LNCaP clone FGC (cell line): ENCODE data around the gene PCDHGA10.
"Not testable (repeated sequence)": the region's sequence is repeated elsewhere in the genome, so short reads cannot be mapped to it uniquely, and the experiment has no call there.

ENCODE experiments used
- DNase-seq: peaks from one replicate; pipeline ENCODE4 v3.0.0-alpha.2; 2011; ENCODE audit warnings: low read depth
- H3K4me3 ChIP-seq: 2 replicates; pipeline ENCODE4 v1.5.1; 2011; ENCODE audit warnings: mild to moderate bottlenecking, low read depth, low read length, control low read depth
- TF ChIP-seq, protein P1 (sequence below): IDR thresholded peaks from 2 replicates; pipeline ENCODE4 v1.5.1; 2012; ENCODE audit warnings: mild to moderate bottlenecking; ENCODE audit not compliant: control insufficient read depth, insufficient read depth; ENCODE audit errors: extremely low read depth

Gene PCDHGA10

DNA sequence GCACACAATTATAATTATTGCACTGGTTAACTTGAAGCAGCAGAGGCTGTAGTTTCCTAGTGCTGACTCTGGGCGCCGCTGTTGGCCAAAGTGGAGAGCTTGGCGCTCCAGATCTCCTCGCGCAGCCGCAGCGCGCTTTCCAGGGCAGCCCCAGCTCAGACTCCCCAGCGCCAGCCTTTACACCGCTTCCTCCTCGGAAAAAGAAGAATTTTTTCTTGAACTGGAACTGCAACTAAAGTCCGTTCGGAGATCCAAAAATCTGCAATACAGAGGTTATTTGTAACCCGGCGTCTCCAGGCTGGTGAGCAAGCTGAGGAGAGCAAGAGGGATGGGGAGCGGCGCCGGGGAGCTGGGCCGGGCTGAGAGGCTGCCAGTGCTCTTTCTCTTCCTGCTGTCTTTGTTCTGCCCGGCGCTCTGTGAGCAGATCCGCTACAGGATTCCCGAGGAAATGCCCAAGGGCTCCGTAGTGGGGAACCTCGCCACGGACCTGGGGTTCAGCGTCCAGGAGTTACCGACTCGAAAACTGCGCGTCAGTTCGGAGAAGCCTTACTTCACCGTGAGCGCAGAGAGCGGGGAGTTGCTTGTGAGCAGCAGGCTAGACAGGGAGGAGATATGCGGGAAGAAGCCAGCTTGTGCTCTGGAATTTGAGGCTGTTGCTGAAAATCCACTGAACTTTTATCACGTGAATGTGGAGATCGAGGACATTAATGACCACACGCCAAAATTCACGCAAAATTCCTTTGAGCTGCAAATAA is 25.1 kb upstream of the PCDHGA10 start, which contains the start of gene PCDHGB4:
TSS of gene PCDHGB4 (plus strand) at position 142 of the 755 bp plus-strand sequence. CDS start at position 329, 187 bp downstream.
- not testable (repeated sequence) for DNase-seq, H3K4me3 ChIP-seq
- TF ChIP-seq, protein P1, sequence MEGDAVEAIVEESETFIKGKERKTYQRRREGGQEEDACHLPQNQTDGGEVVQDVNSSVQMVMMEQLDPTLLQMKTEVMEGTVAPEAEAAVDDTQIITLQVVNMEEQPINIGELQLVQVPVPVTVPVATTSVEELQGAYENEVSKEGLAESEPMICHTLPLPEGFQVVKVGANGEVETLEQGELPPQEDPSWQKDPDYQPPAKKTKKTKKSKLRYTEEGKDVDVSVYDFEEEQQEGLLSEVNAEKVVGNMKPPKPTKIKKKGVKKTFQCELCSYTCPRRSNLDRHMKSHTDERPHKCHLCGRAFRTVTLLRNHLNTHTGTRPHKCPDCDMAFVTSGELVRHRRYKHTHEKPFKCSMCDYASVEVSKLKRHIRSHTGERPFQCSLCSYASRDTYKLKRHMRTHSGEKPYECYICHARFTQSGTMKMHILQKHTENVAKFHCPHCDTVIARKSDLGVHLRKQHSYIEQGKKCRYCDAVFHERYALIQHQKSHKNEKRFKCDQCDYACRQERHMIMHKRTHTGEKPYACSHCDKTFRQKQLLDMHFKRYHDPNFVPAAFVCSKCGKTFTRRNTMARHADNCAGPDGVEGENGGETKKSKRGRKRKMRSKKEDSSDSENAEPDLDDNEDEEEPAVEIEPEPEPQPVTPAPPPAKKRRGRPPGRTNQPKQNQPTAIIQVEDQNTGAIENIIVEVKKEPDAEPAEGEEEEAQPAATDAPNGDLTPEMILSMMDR: peak; percentile 25; the same call in 1 of the 2 replicates

DNA sequence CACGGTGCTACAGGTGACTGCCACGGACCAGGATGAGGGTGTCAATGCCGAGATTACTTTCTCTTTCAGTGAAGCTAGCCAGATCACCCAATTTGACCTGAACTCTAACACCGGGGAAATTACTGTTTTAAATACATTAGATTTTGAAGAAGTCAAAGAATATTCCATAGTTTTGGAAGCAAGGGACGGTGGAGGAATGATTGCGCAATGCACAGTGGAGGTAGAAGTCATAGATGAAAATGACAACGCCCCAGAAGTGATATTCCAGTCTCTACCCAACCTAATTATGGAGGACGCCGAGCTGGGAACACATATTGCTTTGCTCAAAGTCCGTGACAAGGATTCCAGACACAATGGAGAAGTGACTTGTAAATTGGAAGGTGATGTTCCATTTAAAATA is 24.1 kb upstream of the PCDHGA10 start:
- no peak for DNase-seq
- TF ChIP-seq, protein P1: no peak
- H3K4me3 ChIP-seq: no peak overlapping the region

DNA sequence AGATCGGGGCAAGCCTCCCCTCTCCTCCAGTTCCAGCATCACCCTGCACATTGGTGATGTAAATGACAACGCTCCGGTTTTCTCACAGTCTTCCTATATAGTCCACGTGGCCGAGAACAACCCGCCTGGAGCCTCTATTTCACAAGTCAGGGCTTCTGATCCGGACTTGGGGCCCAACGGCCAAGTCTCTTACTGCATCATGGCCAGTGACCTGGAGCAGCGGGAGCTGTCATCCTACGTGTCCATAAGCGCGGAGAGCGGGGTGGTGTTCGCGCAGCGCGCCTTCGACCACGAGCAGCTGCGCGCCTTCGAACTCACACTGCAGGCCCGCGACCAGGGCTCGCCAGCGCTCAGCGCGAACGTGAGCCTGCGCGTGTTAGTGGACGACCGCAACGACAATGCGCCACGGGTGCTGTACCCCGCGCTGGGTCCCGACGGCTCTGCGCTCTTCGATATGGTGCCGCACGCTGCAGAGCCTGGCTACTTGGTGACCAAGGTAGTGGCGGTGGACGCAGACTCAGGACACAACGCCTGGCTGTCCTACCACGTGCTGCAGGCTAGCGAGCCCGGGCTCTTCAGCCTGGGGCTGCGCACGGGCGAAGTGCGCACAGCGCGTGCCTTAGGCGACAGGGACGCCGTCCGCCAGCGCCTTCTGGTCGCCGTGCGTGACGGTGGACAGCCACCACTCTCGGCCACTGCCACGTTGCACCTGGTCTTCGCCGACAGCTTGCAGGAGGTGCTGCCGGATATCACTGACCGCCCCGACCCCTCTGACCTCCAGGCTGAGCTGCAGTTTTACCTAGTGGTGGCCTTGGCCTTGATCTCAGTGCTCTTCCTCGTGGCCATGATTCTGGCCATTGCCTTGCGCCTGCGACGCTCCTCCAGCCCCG is 23.4 kb upstream of the PCDHGA10 start:
- TF ChIP-seq, protein P1: no peak
- no peak overlapping the region for H3K4me3 ChIP-seq
- DNase-seq: no peak

DNA sequence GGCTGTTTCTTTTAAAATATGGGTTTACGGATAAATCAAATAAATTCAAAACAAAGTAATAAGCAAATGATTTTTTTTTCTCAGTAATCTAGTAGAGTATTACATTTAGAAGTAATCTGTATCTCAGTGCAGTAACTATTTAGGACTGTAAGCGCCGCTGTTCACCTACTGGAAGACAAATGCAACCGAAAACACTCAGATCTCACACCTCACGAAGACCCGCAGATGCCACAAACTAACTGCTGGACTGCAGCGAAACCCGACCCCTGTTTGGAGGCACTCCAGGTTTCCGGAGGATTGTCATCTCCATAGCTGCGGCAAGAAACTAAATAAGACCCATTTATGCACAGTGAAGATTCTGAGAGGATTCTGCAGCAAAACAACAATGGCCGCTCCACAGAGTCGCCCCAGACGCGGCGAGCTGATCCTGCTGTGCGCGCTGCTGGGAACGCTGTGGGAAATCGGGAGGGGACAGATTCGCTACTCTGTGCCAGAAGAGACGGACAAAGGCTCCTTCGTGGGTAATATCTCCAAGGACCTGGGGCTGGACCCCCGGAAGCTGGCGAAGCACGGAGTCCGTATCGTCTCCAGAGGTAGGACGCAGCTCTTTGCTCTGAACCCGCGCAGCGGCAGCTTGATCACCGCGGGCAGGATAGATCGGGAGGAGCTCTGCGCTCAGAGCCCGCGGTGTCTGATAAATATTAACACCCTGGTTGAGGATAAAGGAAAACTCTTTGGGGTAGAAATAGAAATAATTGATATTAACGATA is 20.2 kb upstream of the PCDHGA10 start, which contains the start of gene PCDHGA8:
TSS of gene PCDHGA8 (plus strand) at position 205 of the 770 bp plus-strand sequence. CDS start at position 386, 181 bp downstream.
- TF ChIP-seq, protein P1: peak; percentile 38
- no peak for DNase-seq
- peak within 1 kb of the TSS; percentile 46 for H3K4me3 ChIP-seq

DNA sequence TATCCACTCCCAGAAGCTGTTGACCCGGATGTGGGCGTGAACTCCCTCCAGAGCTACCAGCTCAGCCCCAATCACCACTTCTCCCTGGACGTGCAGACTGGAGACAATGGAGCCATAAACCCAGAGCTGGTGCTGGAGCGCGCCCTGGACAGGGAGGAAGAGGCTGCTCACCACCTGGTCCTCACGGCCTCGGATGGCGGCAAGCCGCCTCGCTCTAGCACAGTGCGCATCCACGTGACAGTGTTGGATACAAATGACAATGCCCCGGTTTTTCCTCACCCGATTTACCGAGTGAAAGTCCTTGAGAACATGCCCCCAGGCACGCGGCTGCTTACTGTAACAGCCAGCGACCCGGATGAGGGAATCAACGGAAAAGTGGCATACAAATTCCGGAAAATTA is 19.5 kb upstream of the PCDHGA10 start:
- DNase-seq: no peak
- TF ChIP-seq, protein P1: no peak
- H3K4me3 ChIP-seq: no peak overlapping the region

DNA sequence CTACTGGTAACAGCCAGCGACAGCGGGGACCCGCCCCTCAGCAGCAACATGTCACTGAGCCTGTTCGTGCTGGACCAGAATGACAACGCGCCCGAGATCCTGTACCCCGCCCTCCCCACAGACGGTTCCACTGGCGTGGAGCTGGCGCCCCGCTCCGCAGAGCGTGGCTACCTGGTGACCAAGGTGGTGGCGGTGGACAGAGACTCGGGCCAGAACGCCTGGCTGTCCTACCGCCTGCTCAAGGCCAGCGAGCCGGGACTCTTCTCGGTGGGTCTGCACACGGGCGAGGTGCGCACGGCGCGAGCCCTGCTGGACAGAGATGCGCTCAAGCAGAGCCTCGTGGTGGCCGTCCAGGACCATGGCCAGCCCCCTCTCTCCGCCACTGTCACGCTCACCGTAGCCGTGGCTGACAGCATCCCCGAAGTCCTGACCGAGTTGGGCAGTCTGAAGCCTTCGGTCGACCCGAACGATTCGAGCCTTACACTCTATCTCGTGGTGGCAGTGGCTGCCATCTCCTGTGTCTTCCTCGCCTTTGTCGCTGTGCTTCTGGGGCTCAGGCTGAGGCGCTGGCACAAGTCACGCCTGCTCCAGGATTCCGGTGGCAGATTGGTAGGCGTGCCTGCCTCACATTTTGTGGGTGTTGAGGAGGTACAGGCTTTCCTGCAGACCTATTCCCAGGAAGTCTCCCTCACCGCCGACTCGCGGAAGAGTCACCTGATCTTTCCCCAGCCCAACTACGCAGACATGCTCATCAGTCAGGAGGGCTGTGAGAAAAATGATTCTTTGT is 18.2 kb upstream of the PCDHGA10 start:
- not testable (repeated sequence) for H3K4me3 ChIP-seq, DNase-seq
